ENCODE data around the gene LRRTM4. TPM values are rescaled to one million over a fixed set of nuclear protein-coding genes. Genes with fewer than 3 reads are reported as not detected.

Gene LRRTM4
- polyA plus RNA-seq, 2 of the 4 experiments (the other 2 are of a cell fraction), result 0.03 TPM; not detected in 1

DNA sequence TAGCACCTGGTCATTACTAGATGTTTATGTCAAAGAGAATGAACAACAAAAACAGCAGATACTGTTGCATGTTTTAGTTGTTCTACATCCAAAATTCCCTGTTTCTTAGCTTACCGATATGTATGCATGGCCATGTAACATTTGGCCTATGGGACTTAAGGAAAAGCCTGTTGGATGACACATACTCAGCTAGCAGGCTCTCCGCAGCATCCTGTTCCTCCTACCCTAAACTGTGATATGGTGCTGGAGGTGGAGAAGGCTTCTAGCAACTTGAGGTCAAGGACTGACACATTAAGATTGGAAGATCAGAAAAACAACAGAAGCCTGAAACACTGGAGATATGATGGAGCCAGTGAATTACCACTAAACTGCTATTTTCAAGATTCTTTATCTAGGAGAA is 537.8 kb downstream of the LRRTM4 start:
- no peak overlapping the region for H3K4me2 ChIP-seq
- FAIRE-seq (no peak), DNase-seq (ENCODE audit: low read depth in 1 of 2, low spot score in 1 of 2) (no peak), ATAC-seq (no peak)
- ChIA-PET POLR2A (no interaction called here), CTCF (interaction anchor here (1.1 kb wide), 1 partner anchor 10 kb away, joined by 3 read pairs; no protein-coding TSS in a partner anchor)
- WGBS (ENCODE audit: missing lambda C conversion rate), result 40% methylated on average over 2 of the region's 2 CpGs
- no peak overlapping the region for H3K4me3 ChIP-seq
- no peaks in the 10 kb centered on the region for H3K4me1 ChIP-seq
- 0 out of 3 replicates have a peak, but pooled peaks cover 2% of the 10 kb centered on the region for H3K9me3 ChIP-seq
- H3K27ac ChIP-seq, result no peak overlapping the region
- TF ChIP-seq SMC3 (IDR thresholded peaks at IDR 0.05) (no peak), GATA3 (IDR thresholded peaks at IDR 0.05; ENCODE audit: borderline replicate concordance) (no peak), EHF (CRISPR knock-in tag; IDR thresholded peaks at IDR 0.05) (no peak), POLR2AphosphoS2 (conservative IDR thresholded peaks at IDR 0.05; ENCODE audit: low read length) (no peak), ZNF302 (CRISPR knock-in tag; IDR thresholded peaks at IDR 0.05) (no peak), FOSB (CRISPR knock-in tag; IDR thresholded peaks at IDR 0.05) (no peak), FOXS1 (CRISPR knock-in tag; IDR thresholded peaks at IDR 0.05) (no peak), NPAS2 (CRISPR knock-in tag; IDR thresholded peaks at IDR 0.05; ENCODE audit: borderline replicate concordance) (no peak), HOXB5 (CRISPR knock-in tag; IDR thresholded peaks at IDR 0.05) (no peak), RNF2 (IDR thresholded peaks at IDR 0.05; ENCODE audit: borderline replicate concordance, low read depth) (no peak), PHF8 (IDR thresholded peaks at IDR 0.05; ENCODE audit: borderline replicate concordance, low read depth) (no peak), MYC (IDR thresholded peaks at IDR 0.05; ENCODE audit: borderline replicate concordance, low read length) (no peak)
- TF ChIP-seq, protein P1, sequence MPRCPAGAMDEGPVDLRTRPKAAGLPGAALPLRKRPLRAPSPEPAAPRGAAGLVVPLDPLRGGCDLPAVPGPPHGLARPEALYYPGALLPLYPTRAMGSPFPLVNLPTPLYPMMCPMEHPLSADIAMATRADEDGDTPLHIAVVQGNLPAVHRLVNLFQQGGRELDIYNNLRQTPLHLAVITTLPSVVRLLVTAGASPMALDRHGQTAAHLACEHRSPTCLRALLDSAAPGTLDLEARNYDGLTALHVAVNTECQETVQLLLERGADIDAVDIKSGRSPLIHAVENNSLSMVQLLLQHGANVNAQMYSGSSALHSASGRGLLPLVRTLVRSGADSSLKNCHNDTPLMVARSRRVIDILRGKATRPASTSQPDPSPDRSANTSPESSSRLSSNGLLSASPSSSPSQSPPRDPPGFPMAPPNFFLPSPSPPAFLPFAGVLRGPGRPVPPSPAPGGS (IDR thresholded peaks at IDR 0.05), result no peak
- TF ChIP-seq, protein P2, sequence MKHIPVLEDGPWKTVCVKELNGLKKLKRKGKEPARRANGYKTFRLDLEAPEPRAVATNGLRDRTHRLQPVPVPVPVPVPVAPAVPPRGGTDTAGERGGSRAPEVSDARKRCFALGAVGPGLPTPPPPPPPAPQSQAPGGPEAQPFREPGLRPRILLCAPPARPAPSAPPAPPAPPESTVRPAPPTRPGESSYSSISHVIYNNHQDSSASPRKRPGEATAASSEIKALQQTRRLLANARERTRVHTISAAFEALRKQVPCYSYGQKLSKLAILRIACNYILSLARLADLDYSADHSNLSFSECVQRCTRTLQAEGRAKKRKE (CRISPR knock-in tag; IDR thresholded peaks at IDR 0.05; ENCODE audit: low read depth), result no peak
- TF ChIP-seq, protein P3, sequence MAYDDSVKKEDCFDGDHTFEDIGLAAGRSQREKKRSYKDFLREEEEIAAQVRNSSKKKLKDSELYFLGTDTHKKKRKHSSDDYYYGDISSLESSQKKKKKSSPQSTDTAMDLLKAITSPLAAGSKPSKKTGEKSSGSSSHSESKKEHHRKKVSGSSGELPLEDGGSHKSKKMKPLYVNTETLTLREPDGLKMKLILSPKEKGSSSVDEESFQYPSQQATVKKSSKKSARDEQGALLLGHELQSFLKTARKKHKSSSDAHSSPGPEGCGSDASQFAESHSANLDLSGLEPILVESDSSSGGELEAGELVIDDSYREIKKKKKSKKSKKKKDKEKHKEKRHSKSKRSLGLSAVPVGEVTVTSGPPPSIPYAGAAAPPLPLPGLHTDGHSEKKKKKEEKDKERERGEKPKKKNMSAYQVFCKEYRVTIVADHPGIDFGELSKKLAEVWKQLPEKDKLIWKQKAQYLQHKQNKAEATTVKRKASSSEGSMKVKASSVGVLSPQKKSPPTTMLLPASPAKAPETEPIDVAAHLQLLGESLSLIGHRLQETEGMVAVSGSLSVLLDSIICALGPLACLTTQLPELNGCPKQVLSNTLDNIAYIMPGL (CRISPR knock-in tag; IDR thresholded peaks at IDR 0.05; ENCODE audit: borderline replicate concordance), result no peak
- TF ChIP-seq, protein P4, sequence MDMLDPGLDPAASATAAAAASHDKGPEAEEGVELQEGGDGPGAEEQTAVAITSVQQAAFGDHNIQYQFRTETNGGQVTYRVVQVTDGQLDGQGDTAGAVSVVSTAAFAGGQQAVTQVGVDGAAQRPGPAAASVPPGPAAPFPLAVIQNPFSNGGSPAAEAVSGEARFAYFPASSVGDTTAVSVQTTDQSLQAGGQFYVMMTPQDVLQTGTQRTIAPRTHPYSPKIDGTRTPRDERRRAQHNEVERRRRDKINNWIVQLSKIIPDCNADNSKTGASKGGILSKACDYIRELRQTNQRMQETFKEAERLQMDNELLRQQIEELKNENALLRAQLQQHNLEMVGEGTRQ (IDR thresholded peaks at IDR 0.05), result no peak
- TF ChIP-seq, protein P5, sequence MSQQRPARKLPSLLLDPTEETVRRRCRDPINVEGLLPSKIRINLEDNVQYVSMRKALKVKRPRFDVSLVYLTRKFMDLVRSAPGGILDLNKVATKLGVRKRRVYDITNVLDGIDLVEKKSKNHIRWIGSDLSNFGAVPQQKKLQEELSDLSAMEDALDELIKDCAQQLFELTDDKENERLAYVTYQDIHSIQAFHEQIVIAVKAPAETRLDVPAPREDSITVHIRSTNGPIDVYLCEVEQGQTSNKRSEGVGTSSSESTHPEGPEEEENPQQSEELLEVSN (IDR thresholded peaks at IDR 0.05; ENCODE audit: borderline replicate concordance, low read depth), result no peak

DNA sequence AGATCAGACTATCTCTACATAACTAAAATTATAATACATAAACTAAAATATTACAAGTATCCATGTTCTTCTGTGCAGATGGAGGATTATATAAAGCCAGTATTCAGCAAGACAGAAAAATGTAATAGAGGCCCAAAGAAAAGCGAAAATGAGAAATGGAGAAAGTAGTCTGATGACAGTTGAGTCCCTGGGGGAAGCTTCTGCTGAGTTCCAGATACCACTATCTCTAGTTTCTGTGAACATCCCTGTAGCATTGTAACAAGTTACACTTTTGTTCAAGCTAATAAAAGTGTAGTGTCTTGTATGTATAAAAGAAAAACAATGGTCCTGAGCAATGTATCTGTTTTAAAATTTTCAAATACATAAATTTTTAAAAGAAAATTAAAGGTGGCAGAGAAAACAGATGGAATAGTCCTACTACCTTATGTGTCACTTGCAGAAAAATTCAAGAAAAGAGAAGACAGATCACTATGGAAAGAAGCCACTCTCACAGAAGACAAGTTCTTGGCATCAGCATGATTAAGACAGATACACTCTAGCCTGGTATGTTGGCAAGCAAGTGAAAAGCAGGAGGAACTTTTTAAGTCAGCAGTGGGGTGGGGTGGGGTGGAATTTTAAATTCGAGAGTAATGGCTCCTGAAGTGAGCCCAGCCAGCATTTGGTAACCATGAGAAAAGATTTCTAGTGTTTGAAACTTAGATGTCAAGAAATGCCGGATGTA is 541.9 kb downstream of the LRRTM4 start:
- WGBS (ENCODE audit: missing lambda C conversion rate), result 7% methylated on average over 3 of the region's 3 CpGs
- no peaks in the 10 kb centered on the region for H3K9me3 ChIP-seq
- ChIA-PET POLR2A (no interaction called here), CTCF (no interaction called here)
- ATAC-seq, result no peak
- no peak for TF ChIP-seq EHF (CRISPR knock-in tag; IDR thresholded peaks at IDR 0.05)
- no peak for TF ChIP-seq CBX2 (IDR thresholded peaks at IDR 0.05; ENCODE audit: borderline replicate concordance, low read depth)
- TF ChIP-seq KDM5A (IDR thresholded peaks at IDR 0.05), result no peak
- TF ChIP-seq CHD2 (IDR thresholded peaks at IDR 0.05; ENCODE audit: low read length, partially characterized antibody), result no peak
- TF ChIP-seq KDM1A (IDR thresholded peaks at IDR 0.05; ENCODE audit: low read depth), result no peak
- no peak for TF ChIP-seq TFCP2L1 (CRISPR knock-in tag; IDR thresholded peaks at IDR 0.05)
- no peak for TF ChIP-seq BHLHE40 (IDR thresholded peaks at IDR 0.05; ENCODE audit: low read depth, low read length)
- no peak for TF ChIP-seq NR3C1 (IDR thresholded peaks at IDR 0.05)
- TF ChIP-seq, protein P6, sequence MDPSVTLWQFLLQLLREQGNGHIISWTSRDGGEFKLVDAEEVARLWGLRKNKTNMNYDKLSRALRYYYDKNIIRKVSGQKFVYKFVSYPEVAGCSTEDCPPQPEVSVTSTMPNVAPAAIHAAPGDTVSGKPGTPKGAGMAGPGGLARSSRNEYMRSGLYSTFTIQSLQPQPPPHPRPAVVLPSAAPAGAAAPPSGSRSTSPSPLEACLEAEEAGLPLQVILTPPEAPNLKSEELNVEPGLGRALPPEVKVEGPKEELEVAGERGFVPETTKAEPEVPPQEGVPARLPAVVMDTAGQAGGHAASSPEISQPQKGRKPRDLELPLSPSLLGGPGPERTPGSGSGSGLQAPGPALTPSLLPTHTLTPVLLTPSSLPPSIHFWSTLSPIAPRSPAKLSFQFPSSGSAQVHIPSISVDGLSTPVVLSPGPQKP (IDR thresholded peaks at IDR 0.05; ENCODE audit: low read depth, low read length), result no peak
- TF ChIP-seq HEYL (CRISPR knock-in tag; IDR thresholded peaks at IDR 0.05), result no peak
- no peak for TF ChIP-seq ZSCAN20 (CRISPR knock-in tag; IDR thresholded peaks at IDR 0.05)
- no peak for TF ChIP-seq CBX8 (IDR thresholded peaks at IDR 0.05)
- TF ChIP-seq, protein P1 (IDR thresholded peaks at IDR 0.05), result no peak
- FAIRE-seq, result no peak
- DNase-seq (ENCODE audit: low read depth in 1 of 2, low spot score in 1 of 2), result no peak
- H3K4me3 ChIP-seq, result no peak overlapping the region
- H3K4me1 ChIP-seq, result no peaks in the 10 kb centered on the region
- H3K4me2 ChIP-seq, result no peak overlapping the region
- H3K27ac ChIP-seq, result no peak overlapping the region
